Pancreas (tissue), 10 donors: Measurements from ENCODE around the gene RACGAP1. TPM values are rescaled to one million over a fixed set of nuclear protein-coding genes. Genes with fewer than 3 reads are reported as not detected.
A peak's percentile ranks its signal among the peaks of the same experiment; 100 is the strongest.
"Not testable (repeated sequence)": the region's sequence is repeated elsewhere in the genome, so short reads cannot be mapped to it uniquely, and the experiment has no call there.

Experiments used
- ATAC-seq, 4 donors: fragments of 200-7000 bp; cut with Tn5 transposase; one replicate each; pipeline versions ENCODE4 v1.8.0 to v1.9.1; 2020; ENCODE audit warnings: mild to moderate bottlenecking in 4 of 4, moderate library complexity in 4 of 4
- DNase-seq, 6 donors: peaks; one replicate each; pipeline ENCODE4 v3.0.0-alpha.2; 2020
- FAIRE-seq: peaks from 2 replicates; lab custom pipeline; 2012; peaks lifted over from hg19 to GRCh38; lab: Jason Lieb, UNC
- H3K27ac ChIP-seq, 4 donors: fragments of 200-600 bp; sonication (generic); 1 replicate in 3 of 4; 2 replicates in 1 of 4; pipeline versions ENCODE4 v1.5.0 to v1.8.0; 2020
- H3K27me3 ChIP-seq, 4 donors: fragments of 200-600 bp; one replicate each; pipeline ENCODE4 v1.8.0; 2021
- H3K36me3 ChIP-seq, 3 donors: fragments of 200-600 bp; sonication (generic) in 1 of 3; one replicate each; pipeline versions ENCODE4 v1.5.0 to v1.8.0; 2020 to 2021
- H3K4me1 ChIP-seq, 3 donors: fragments of 200-600 bp; one replicate each; pipeline ENCODE4 v1.8.0; 2021
- H3K4me3 ChIP-seq, 4 donors: fragments of 200-600 bp; sonication (generic) in 2 of 4; one replicate each; pipeline versions ENCODE4 v1.5.0 to v1.8.0; 2020 to 2021
- H3K9me3 ChIP-seq, 4 donors: fragments of 200-600 bp; one replicate each; pipeline ENCODE4 v1.8.0; 2021
- CTCF ChIP-seq, 4 donors: fragments of 200-600 bp; sonication (generic) in 3 of 4; IDR thresholded peaks; one replicate each; pipeline versions ENCODE4 v1.5.0 to v1.8.0; 2021; ENCODE audit warnings: antibody characterized with exemption in 4 of 4
- WGBS, 2 donors: extraction: QIAGEN DNeasy Blood & Tissue Kit; methylation state at CpG; one replicate each; pipeline ENCODE4 v1.1.7; 2013; 5-methylcytosine and 5-hydroxymethylcytosine counted together
- intact Hi-C, 3 donors: fragments of 100-400 bp; cut with DNase I; formaldehyde crosslinking; loops; one replicate each; pipeline versions ENCODE4 v1.11.1 to v1.14.2; 2022
- polyA plus RNA-seq, 2 donors: library from polyadenylated mRNA; stranded (reverse); fragments of 200-250 nt; gene quantifications; one replicate each; pipeline ENCODE4 v1.2.3, GENCODE V29; 2013
- total RNA-seq, 6 donors: library from RNA; stranded (reverse); fragmentation: NEBNext Ultra II Directional in 4 of 6; extraction: Animal tissue kit (Norgen Biotek cat#: 25700) in 4 of 6; gene quantifications; one replicate each; pipeline versions ENCODE4 v1.2.1 to v1.2.4, GENCODE V29; 2021 to 2023
- donor health status: healthy with polysubstance abuse.
- donor health status: DM: no; HTN: no; CAD: no; lungs with moderate emphysema.
- donor health status: DM: no; HTN: no; CAD: no.
- donor health status: control.
- donor health status: control.
- donor health status: Bipolar disorder and iron deficiency.
- donor health status: DM: yes; HTN: yes; CAD: no.
- donor health status: DM: no; HTN: no; CAD: no.
- donor health status: DM: no; HTN: no; CAD: no.
- donor health status: DM: yes; HTN: yes; CAD: no.

RACGAP1 gene
- total and polyA plus RNA-seq, 8 donors = 0.72 to 6.3 (median 2.4) TPM

GRCh38 chr12:50032854-50033581 lies 7.7 kb upstream of the RACGAP1 start:
- intact Hi-C loops = no loop called here
- FAIRE-seq (no peak), ATAC-seq (peak in 3 of 4 donors; percentile 8 to 86 (median 72)), DNase-seq (peak in 1 of 6 donors; percentile 33)
- Histone ChIP-seq H3K9me3 (no peaks in the 10 kb centered on the region), H3K36me3 (no peaks in the 10 kb centered on the region), H3K27me3 (no peaks in the 10 kb centered on the region), H3K4me3 (peak overlapping the region in 1 of 4 donors; percentile 28), H3K4me1 (no peaks in the 10 kb centered on the region), H3K27ac (peak overlapping the region in 1 of 4 donors; percentile 38)
- 15 to 19% methylated on average over 36 to 37 of the region's 37 CpGs for WGBS, 2 donors
- TF ChIP-seq CTCF (IDR thresholded peaks at IDR 0.05) = no peak

- H3K4me3 ChIP-seq = peak overlapping the region in 1 of 4 donors; percentile 28
- no peaks in the 10 kb centered on the region for H3K4me1 ChIP-seq
- H3K9me3 ChIP-seq = no peaks in the 10 kb centered on the region
- no peaks in the 10 kb centered on the region for H3K36me3 ChIP-seq
- no peak for TF ChIP-seq CTCF (IDR thresholded peaks at IDR 0.05)
- ATAC-seq = no peak
- peak overlapping the region in 1 of 4 donors; percentile 38 for H3K27ac ChIP-seq
- H3K27me3 ChIP-seq = no peaks in the 10 kb centered on the region
- 16 to 18% methylated on average over 21 of the region's 21 CpGs for WGBS, 2 donors
- no peak for DNase-seq
- intact Hi-C loops = no loop called here
- FAIRE-seq = no peak
These were observed 7.2 kb upstream of the RACGAP1 start for GRCh38 chr12:50032515-50032853.

- intact Hi-C loops, H3K4me3 ChIP-seq, H3K36me3 ChIP-seq, DNase-seq, H3K27me3 ChIP-seq, H3K27ac ChIP-seq, H3K4me1 ChIP-seq, H3K9me3 ChIP-seq, ATAC-seq, FAIRE-seq: not testable (repeated sequence)
- 72 to 77% methylated on average over 9 of the region's 9 CpGs for WGBS, 2 donors
These were observed 5.2 kb upstream of the RACGAP1 start for GRCh38 chr12:50030449-50030848.

GRCh38 chr12:50026691-50027090 lies 1.4 kb upstream of the RACGAP1 start:
- no peak for TF ChIP-seq CTCF (IDR thresholded peaks at IDR 0.05)
- no peaks in the 10 kb centered on the region for H3K4me1 ChIP-seq
- no peaks in the 10 kb centered on the region for H3K36me3 ChIP-seq
- no peaks in the 10 kb centered on the region for H3K9me3 ChIP-seq
- 69 to 76% methylated on average over 3 of the region's 3 CpGs for WGBS, 2 donors
- no peaks in the 10 kb centered on the region for H3K27me3 ChIP-seq
- no peak for DNase-seq
- FAIRE-seq = no peak
- intact Hi-C loops = no loop called here
- no peak overlapping the region for H3K4me3 ChIP-seq
- H3K27ac ChIP-seq = no peak overlapping the region
- ATAC-seq = no peak

GRCh38 chr12:50024805-50025186 lies 498 bp downstream of the RACGAP1 start:
- intact Hi-C loops = no loop called here
- Histone ChIP-seq H3K4me3 (peak overlapping the region; percentile 20 to 70 (median 66)), H3K27ac (no peak overlapping the region), H3K9me3 (no peaks in the 10 kb centered on the region), H3K27me3 (no peaks in the 10 kb centered on the region), H3K4me1 (no peaks in the 10 kb centered on the region), H3K36me3 (no peaks in the 10 kb centered on the region)
- FAIRE-seq (no peak), ATAC-seq (peak in 3 of 4 donors; percentile 4 to 26 (median 17)), DNase-seq (no peak)
- no peak for TF ChIP-seq CTCF (IDR thresholded peaks at IDR 0.05)
- WGBS, 2 donors = 1 to 2% methylated on average over 16 of the region's 16 CpGs
